Activated CD8-positive, alpha-beta memory T cell treated with anti-CD3 and anti-CD28 coated beads for 24 hours (primary cell): ENCODE results near the gene XRCC4.

Experiments
- DNase-seq: peaks from one replicate; pipeline ENCODE4 v3.0.0-alpha.2; 2020

XRCC4 gene

GRCh38 chr5:83281658-83282057, 204.3 kb downstream of the XRCC4 start:
- no peak for DNase-seq

GRCh38 chr5:83283761-83284160, 206.4 kb downstream of the XRCC4 start:
- no peak for DNase-seq

DNA sequence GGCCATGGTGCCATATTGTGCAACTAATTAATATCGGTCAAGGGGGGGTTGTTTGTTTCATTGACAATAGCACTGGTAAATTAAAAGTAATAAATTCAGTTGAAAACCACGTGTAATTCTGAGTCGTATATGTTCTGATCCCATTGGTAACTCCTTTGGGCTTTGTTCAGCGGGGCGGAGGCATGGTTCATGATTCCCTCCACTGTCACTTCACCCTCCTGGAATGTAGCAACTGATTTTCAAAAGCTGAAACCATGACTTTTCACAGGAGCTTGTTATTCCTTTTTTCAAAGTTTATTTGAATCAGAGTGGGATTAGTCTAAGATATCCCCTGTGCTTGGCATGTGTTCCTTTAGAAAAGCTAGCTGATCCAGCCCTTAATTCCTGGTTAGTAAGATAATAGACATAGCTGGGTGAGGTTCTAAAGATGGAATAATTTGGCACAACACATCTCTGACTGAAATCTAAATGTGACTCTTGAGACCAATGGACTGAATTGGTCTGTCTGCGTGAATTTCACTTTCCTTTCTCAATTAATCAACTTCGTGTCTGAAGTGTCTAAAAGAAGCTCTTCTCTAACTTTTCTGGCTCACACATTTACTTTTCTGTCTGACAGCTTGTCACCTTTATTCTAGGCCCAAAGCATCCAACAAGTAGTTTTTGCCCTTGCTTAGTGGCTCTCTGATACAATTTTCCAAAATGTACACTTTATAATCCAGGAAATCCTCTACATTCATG, 208.5 kb downstream of the XRCC4 start:
- no peak for DNase-seq

- no peak for DNase-seq
Observed at GRCh38 chr5:83294246-83294645, 216.9 kb downstream of the XRCC4 start.

GRCh38 chr5:83299353-83299752, 222.0 kb downstream of the XRCC4 start:
- DNase-seq = no peak

GRCh38 chr5:83306572-83307241, 229.4 kb downstream of the XRCC4 start:
- no peak for DNase-seq

DNA sequence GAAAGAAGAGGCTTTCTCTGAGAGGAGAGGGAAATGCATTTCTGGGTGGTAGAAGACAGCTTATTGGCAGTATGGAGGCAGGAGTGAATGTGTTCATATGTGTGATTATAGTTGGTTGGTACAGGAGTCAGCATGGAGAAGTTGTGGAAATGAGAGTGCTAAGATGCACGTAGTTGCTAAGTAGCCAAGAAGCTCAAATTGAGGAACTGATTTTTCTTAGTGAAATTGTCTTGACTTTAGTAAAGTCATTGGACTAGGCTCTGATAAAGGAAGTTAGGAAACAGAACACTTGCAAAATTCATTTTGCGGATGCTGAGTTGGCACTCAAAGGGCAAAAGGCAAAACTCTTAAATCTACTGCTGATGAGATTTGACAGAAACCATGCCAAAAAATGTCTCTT, 235.3 kb downstream of the XRCC4 start:
- no peak for DNase-seq

GRCh38 chr5:83313436-83313835, 236.1 kb downstream of the XRCC4 start:
- DNase-seq = no peak

GRCh38 chr5:83321483-83322055, 244.2 kb downstream of the XRCC4 start:
- no peak for DNase-seq

- no peak for DNase-seq
Observed at GRCh38 chr5:83322273-83322924, 245.1 kb downstream of the XRCC4 start.

DNA sequence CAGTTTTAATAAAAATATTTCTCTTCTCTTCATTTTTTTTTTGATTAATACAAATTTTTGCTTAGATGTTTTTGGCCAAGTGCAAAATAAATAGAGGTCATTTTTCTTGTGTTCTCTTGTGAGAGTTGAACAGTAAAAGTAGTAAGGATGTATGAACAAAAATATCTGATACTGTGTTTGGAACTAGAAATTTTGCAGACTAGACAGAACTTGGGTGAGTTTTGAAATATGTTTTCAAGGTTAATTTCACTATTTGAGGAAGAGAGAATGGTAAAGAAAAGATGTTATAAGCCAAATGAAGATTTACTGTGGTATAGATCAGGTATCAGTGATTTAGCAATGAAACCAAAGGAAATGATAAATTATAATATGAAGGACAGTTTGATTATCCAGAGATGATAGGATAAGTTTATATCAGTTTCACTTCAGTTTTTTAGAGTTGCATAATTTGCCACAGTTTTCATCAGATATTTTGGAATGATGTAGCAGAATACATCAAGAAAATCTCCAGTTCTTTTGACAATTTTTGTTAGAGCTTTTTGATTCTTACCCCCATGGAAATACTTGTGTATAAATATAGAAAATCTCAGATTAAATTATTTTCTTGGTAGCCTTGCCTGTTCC, 246.3 kb downstream of the XRCC4 start:
- no peak for DNase-seq

GRCh38 chr5:83331842-83332241, 254.5 kb downstream of the XRCC4 start:
- no peak for DNase-seq

GRCh38 chr5:83337453-83338035, 260.2 kb downstream of the XRCC4 start:
- DNase-seq = no peak

- DNase-seq = no peak
Observed at GRCh38 chr5:83340511-83340918, 263.2 kb downstream of the XRCC4 start.

- DNase-seq = no peak
Observed at GRCh38 chr5:83341815-83342334, 264.5 kb downstream of the XRCC4 start.

- no peak for DNase-seq
Observed at GRCh38 chr5:83342465-83342864, 265.1 kb downstream of the XRCC4 start.

GRCh38 chr5:83343299-83343698, 266.0 kb downstream of the XRCC4 start:
- no peak for DNase-seq

- DNase-seq = no peak
Observed at GRCh38 chr5:83345423-83345822, 268.1 kb downstream of the XRCC4 start.

- DNase-seq = no peak
Observed at GRCh38 chr5:83348281-83348780, 271.0 kb downstream of the XRCC4 start.

DNA sequence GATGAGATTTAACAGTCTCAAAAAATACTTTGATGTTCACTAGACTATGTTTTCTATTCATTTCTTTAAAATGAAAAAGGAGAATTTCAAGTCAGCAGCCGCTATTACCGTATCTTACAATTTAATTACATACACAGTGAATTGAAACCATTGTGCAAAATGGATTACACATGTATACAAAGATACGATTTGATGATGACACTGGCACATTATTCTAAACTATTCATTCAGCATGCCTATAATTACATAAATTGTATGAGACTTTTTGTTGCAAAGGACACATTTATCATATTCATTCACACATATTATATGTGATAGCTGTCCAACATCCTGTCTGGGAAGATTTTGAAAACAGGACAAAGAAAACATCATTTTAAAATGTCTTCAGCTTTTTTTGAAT, 275.9 kb downstream of the XRCC4 start:
- DNase-seq = no peak

DNA sequence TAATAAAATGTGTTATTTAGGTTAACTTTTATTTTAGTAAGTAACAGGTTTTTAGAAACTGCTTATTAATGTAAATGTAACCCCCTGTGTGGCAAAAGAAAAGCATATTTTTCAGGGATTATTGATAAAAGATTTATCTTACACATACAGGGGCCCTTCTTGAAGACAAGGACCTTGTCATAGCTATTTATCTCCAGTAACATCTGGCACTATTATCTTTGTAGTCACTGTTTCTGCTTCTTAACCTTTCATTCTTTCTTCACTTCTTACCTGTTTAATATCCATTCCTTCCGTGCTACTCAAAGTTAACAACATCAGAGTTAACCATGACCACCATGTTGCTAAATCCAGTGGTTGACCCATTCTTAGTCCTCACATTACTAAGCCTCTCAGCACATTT, 276.4 kb downstream of the XRCC4 start:
- no peak for DNase-seq

GRCh38 chr5:83354958-83355357, 277.6 kb downstream of the XRCC4 start:
- DNase-seq = no peak
